ENCODE measurements around the gene CD8A.

Gene CD8A

DNA sequence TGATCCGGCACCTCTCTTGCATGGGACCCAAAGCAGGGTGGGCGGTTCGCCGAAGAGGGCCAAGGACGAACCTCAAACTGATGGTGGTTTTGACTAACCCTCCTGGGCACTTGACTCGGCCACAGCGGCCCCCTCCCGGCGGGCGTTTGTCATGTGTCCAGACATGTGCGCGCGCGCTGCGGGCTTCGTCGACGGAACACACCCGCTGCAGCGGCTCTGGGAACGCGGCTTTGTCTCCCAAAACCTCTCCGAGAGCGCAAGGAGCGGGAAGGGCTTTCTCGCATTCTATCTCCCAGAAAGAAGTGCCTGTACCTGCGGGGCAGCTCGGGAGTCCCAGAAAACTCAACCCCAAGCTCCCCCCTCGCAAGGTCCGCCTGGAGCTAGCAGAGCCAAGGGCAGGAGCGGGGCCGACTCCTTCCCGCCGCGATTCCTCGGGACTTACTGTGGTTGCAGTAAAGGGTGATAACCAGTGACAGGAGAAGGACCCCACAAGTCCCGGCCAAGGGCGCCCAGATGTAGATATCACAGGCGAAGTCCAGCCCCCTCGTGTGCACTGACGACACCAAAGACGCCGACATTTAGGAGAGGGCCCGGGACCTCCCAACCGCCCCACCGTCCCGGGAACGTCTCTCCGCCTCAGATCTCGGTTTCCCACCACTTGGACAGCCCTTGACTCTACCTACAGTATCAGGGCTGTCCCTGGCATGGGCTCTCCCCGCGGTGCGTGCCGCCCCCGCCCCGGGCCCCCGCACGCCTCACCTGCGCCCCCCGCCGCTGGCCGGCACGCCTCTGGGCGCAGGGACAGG, 1.6 kb downstream of the CD8A start:
- DNase-seq (no peak), ATAC-seq (ENCODE audit: insufficient read depth, low read depth) (no peak)
- no peaks in the 10 kb centered on the region for H3K79me2 ChIP-seq (ENCODE audit: insufficient read depth, low read length)
- no peak overlapping the region for H3K4me3 ChIP-seq (ENCODE audit: low read depth in 1 of 2, low read length in 2 of 2)
- TF ChIP-seq CTCF (IDR thresholded peaks at IDR 0.05; ENCODE audit: borderline replicate concordance, extremely low read depth, low read length, poor library complexity, severe bottlenecking), result no peak
- no peak for TF ChIP-seq EZH2 (IDR thresholded peaks at IDR 0.05; ENCODE audit: borderline replicate concordance, low read depth, low read length, severe bottlenecking)
- H3K36me3 ChIP-seq (ENCODE audit: insufficient read depth, low read length), result no peaks in the 10 kb centered on the region
- no peak overlapping the region for H3K4me2 ChIP-seq (ENCODE audit: insufficient read depth, low read length)
- no peak overlapping the region for H3K9ac ChIP-seq (ENCODE audit: low read depth, low read length)
- no peaks in the 10 kb centered on the region for H4K20me1 ChIP-seq (ENCODE audit: insufficient read depth, low read length)
- H2AFZ ChIP-seq (ENCODE audit: low read depth, low read length), result no peak overlapping the region
- no peaks in the 10 kb centered on the region for H3K9me3 ChIP-seq (ENCODE audit: insufficient read depth, low read length, severe bottlenecking)
- peaks cover 3% of the 10 kb centered on the region; the same call in 1 of the 2 replicates for H3K4me1 ChIP-seq (ENCODE audit: insufficient read depth, low read length)
- no peak overlapping the region for H3K27ac ChIP-seq (ENCODE audit: low read length)
- no peaks in the 10 kb centered on the region for H3K27me3 ChIP-seq (ENCODE audit: insufficient read depth, low read length, poor library complexity)

DNA sequence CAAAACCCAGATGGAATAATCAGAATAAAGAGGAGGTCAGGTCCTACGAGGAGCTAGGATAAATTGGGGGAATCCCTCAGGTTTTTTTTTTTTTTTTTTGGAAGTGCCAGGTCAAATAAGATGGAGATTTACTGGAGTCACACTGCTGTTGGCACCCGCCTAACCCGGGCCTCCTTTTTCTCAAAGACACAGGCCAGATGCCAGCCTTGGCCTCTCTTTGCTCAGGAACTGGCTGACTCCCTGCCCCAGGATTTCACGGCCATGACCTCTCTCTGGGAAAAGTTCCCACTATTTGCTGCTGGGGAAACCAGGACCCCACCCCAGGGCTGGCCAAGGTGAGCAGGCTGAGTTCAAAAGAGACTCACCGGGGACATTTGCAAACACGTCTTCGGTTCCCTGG, 2.5 kb downstream of the CD8A start:
- no peaks in the 10 kb centered on the region for H3K79me2 ChIP-seq (ENCODE audit: insufficient read depth, low read length)
- TF ChIP-seq CTCF (IDR thresholded peaks at IDR 0.05; ENCODE audit: borderline replicate concordance, extremely low read depth, low read length, poor library complexity, severe bottlenecking) (no peak), EZH2 (IDR thresholded peaks at IDR 0.05; ENCODE audit: borderline replicate concordance, low read depth, low read length, severe bottlenecking) (no peak)
- H3K4me3 ChIP-seq (ENCODE audit: low read depth in 1 of 2, low read length in 2 of 2), result no peak overlapping the region
- DNase-seq, result no peak
- no peaks in the 10 kb centered on the region for H3K9me3 ChIP-seq (ENCODE audit: insufficient read depth, low read length, severe bottlenecking)
- no peak overlapping the region for H2AFZ ChIP-seq (ENCODE audit: low read depth, low read length)
- no peak for ATAC-seq (ENCODE audit: insufficient read depth, low read depth)
- no peaks in the 10 kb centered on the region for H3K36me3 ChIP-seq (ENCODE audit: insufficient read depth, low read length)
- no peak overlapping the region for H3K27ac ChIP-seq (ENCODE audit: low read length)
- no peaks in the 10 kb centered on the region for H4K20me1 ChIP-seq (ENCODE audit: insufficient read depth, low read length)
- no peaks in the 10 kb centered on the region for H3K27me3 ChIP-seq (ENCODE audit: insufficient read depth, low read length, poor library complexity)
- no peak overlapping the region for H3K9ac ChIP-seq (ENCODE audit: low read depth, low read length)
- no peak overlapping the region for H3K4me2 ChIP-seq (ENCODE audit: insufficient read depth, low read length)
- peaks cover 3% of the 10 kb centered on the region; the same call in 1 of the 2 replicates for H3K4me1 ChIP-seq (ENCODE audit: insufficient read depth, low read length)

GRCh38 chr2:86787736-86788135, 3.0 kb downstream of the CD8A start:
- no peak overlapping the region for H2AFZ ChIP-seq (ENCODE audit: low read depth, low read length)
- no peak for DNase-seq
- H3K36me3 ChIP-seq (ENCODE audit: insufficient read depth, low read length), result no peaks in the 10 kb centered on the region
- H3K79me2 ChIP-seq (ENCODE audit: insufficient read depth, low read length), result no peaks in the 10 kb centered on the region
- no peak overlapping the region for H3K4me3 ChIP-seq (ENCODE audit: low read depth in 1 of 2, low read length in 2 of 2)
- no peak overlapping the region for H3K4me2 ChIP-seq (ENCODE audit: insufficient read depth, low read length)
- H3K27me3 ChIP-seq (ENCODE audit: insufficient read depth, low read length, poor library complexity), result no peaks in the 10 kb centered on the region
- no peaks in the 10 kb centered on the region for H3K9me3 ChIP-seq (ENCODE audit: insufficient read depth, low read length, severe bottlenecking)
- no peaks in the 10 kb centered on the region for H4K20me1 ChIP-seq (ENCODE audit: insufficient read depth, low read length)
- H3K27ac ChIP-seq (ENCODE audit: low read length), result no peak overlapping the region
- no peak overlapping the region for H3K9ac ChIP-seq (ENCODE audit: low read depth, low read length)
- peaks cover under 1% of the 10 kb centered on the region; the same call in 1 of the 2 replicates for H3K4me1 ChIP-seq (ENCODE audit: insufficient read depth, low read length)
- ATAC-seq (ENCODE audit: insufficient read depth, low read depth), result no peak
- TF ChIP-seq CTCF (IDR thresholded peaks at IDR 0.05; ENCODE audit: borderline replicate concordance, extremely low read depth, low read length, poor library complexity, severe bottlenecking), result no peak
- no peak for TF ChIP-seq EZH2 (IDR thresholded peaks at IDR 0.05; ENCODE audit: borderline replicate concordance, low read depth, low read length, severe bottlenecking)
